22Rv1 (cell line): Measurements from ENCODE around the gene KRTAP5-8.
"Not testable (repeated sequence)": the region's sequence is repeated elsewhere in the genome, so short reads cannot be mapped to it uniquely, and the experiment has no call there.

Experiments used
- H3K27ac ChIP-seq: fragments of 450-650 bp; 2 replicates; pipeline ENCODE4 v1.5.1; 2017
- CTCF ChIP-seq: fragments of 450-650 bp; IDR thresholded peaks from 2 replicates; pipeline ENCODE4 v1.5.1; 2017; ENCODE audit warnings: mild to moderate bottlenecking
- ZFX ChIP-seq: fragments of 450-650 bp; IDR thresholded peaks from 2 replicates; pipeline ENCODE4 v1.6.1; 2017; ENCODE audit warnings: antibody characterized with exemption, borderline replicate concordance

Gene KRTAP5-8

GRCh38 chr11:71532036-71532610 lies 5.7 kb upstream of the KRTAP5-8 start:
- TF ChIP-seq ZFX (no peak), CTCF (no peak)
- no peak overlapping the region for H3K27ac ChIP-seq

- H3K27ac ChIP-seq, result not testable (repeated sequence)
Observed at GRCh38 chr11:71534711-71535608, 2.9 kb upstream of the KRTAP5-8 start.

GRCh38 chr11:71535825-71536224 lies 2.0 kb upstream of the KRTAP5-8 start:
- no peak for TF ChIP-seq CTCF
- TF ChIP-seq ZFX, result no peak
- H3K27ac ChIP-seq, result no peak overlapping the region

GRCh38 chr11:71537537-71537936 lies 288 bp upstream of the KRTAP5-8 start:
- TF ChIP-seq ZFX, result no peak
- TF ChIP-seq CTCF, result no peak
- H3K27ac ChIP-seq, result no peak overlapping the region

GRCh38 chr11:71538666-71538990 lies 803 bp downstream of the KRTAP5-8 start:
- no peak overlapping the region for H3K27ac ChIP-seq
- TF ChIP-seq CTCF (no peak), ZFX (no peak)

GRCh38 chr11:71539017-71539416 lies 1.2 kb downstream of the KRTAP5-8 start:
- no peak overlapping the region for H3K27ac ChIP-seq
- TF ChIP-seq ZFX, result no peak
- TF ChIP-seq CTCF, result no peak

- H3K27ac ChIP-seq, result not testable (repeated sequence)
Observed at GRCh38 chr11:71539971-71540370, 2.1 kb downstream of the KRTAP5-8 start.

GRCh38 chr11:71540521-71541304 lies 2.9 kb downstream of the KRTAP5-8 start:
- H3K27ac ChIP-seq, result not testable (repeated sequence)
